ENCODE measurements around the gene FPGS.

The FPGS gene

DNA sequence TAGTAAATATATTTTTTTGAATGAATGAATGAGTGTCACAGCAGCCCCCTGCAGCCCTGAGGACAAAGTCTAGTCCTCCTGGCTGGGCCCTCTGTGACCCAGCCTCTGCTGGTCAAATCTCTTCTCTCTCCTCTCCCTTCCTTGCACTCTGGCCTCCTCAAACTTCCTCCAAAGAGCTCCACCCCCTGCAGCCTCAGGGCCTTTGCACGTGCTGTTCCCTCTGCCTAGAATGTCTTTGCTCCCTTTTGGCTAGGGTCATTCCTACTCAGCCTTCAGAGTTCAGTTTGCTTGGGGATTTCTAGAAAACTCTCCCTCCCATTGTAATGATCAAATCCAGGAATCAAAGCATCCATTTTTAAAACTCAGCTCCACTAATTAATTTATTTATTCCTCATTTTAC, 37.3 kb upstream of the FPGS start:
- CTCF ChIA-PET = interaction anchor here (0.7 to 3.4 kb wide), 5 partner anchors 18 to 180 kb away, joined by 3 to 15 read pairs (median 3); partner anchors contain the start of gene TOR2A
- DNase-seq = no peak
- no peaks in the 10 kb centered on the region for H3K27me3 Mint-ChIP-seq
- no peak overlapping the region for H3K4me3 Mint-ChIP-seq
- peaks cover 71% of the 10 kb centered on the region for H3K4me1 Mint-ChIP-seq
- no peak overlapping the region for H3K27ac Mint-ChIP-seq
- H3K36me3 Mint-ChIP-seq = peaks cover 71% of the 10 kb centered on the region
- H3K9me3 Mint-ChIP-seq = no peaks in the 10 kb centered on the region

GRCh38 chr9:127767410-127767809, 35.3 kb upstream of the FPGS start:
- DNase-seq = peak; percentile 44
- CTCF ChIA-PET = interaction anchor here (1.4 to 4.6 kb wide), 5 partner anchors 12 to 154 kb away, joined by 7 to 20 read pairs (median 9); partner anchors contain the start of genes SH2D3C and TOR2A
- Mint-ChIP-seq H3K27me3 (no peaks in the 10 kb centered on the region), H3K27ac (peak overlapping the region; percentile 88), H3K4me3 (peak overlapping the region; percentile 51), H3K36me3 (peaks cover 78% of the 10 kb centered on the region), H3K4me1 (peaks cover 90% of the 10 kb centered on the region), H3K9me3 (no peaks in the 10 kb centered on the region)

- Mint-ChIP-seq H3K9me3 (no peaks in the 10 kb centered on the region), H3K36me3 (peaks cover 76% of the 10 kb centered on the region), H3K4me1 (peaks cover 90% of the 10 kb centered on the region), H3K27me3 (no peaks in the 10 kb centered on the region), H3K27ac (peak overlapping the region; percentile 88), H3K4me3 (no peak overlapping the region)
- CTCF ChIA-PET = interaction anchor here (1.4 to 4.6 kb wide), 4 partner anchors 11 to 102 kb away, joined by 7 to 20 read pairs (median 12); partner anchors contain the start of genes SH2D3C and TOR2A
- DNase-seq = no peak
Observed at GRCh38 chr9:127767909-127768331, 34.8 kb upstream of the FPGS start.

DNA sequence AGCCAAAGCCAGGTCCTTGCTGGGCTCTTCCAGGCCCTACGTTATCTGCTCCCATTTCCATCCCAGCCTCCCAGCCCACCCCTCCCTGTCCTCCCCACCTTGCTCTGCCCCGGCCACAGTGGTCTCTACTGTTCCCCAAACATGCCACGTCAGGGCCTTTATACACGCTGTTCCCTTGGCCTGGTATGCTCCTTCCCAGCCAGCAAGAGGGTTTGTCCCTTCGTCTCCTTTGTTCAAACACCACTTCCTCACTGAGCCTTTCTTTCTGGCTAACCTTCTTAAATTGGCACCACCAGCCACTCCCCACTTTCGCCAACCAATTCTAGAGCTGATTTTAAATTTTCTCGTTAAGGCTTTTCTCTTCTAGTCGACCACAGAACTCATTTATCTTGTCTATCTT, 34.0 kb upstream of the FPGS start:
- CTCF ChIA-PET = interaction anchor here (0.8 to 4.6 kb wide), 5 partner anchors 16 to 155 kb away, joined by 3 to 20 read pairs (median 4); partner anchors contain the start of gene TOR2A
- no peaks in the 10 kb centered on the region for H3K27me3 Mint-ChIP-seq
- H3K4me1 Mint-ChIP-seq = peaks cover 87% of the 10 kb centered on the region
- H3K27ac Mint-ChIP-seq = peak overlapping the region; percentile 88
- H3K36me3 Mint-ChIP-seq = peaks cover 76% of the 10 kb centered on the region
- H3K4me3 Mint-ChIP-seq = peak overlapping the region; percentile 7
- no peaks in the 10 kb centered on the region for H3K9me3 Mint-ChIP-seq
- DNase-seq = no peak

- CTCF ChIA-PET = interaction anchor here (0.8 to 4.6 kb wide), 6 partner anchors 15 to 154 kb away, joined by 3 to 20 read pairs (median 4); partner anchors contain the start of gene TOR2A
- H3K36me3 Mint-ChIP-seq = peaks cover 76% of the 10 kb centered on the region
- DNase-seq = no peak
- H3K27ac Mint-ChIP-seq = peak overlapping the region; percentile 88
- no peaks in the 10 kb centered on the region for H3K27me3 Mint-ChIP-seq
- peaks cover 86% of the 10 kb centered on the region for H3K4me1 Mint-ChIP-seq
- peak overlapping the region; percentile 7 for H3K4me3 Mint-ChIP-seq
- H3K9me3 Mint-ChIP-seq = no peaks in the 10 kb centered on the region
Observed at GRCh38 chr9:127769101-127769500, 33.6 kb upstream of the FPGS start.

- H3K4me1 Mint-ChIP-seq = peaks cover 86% of the 10 kb centered on the region
- H3K27me3 Mint-ChIP-seq = no peaks in the 10 kb centered on the region
- no peak for DNase-seq
- peak overlapping the region; percentile 80 for H3K4me3 Mint-ChIP-seq
- peak overlapping the region; percentile 93 for H3K27ac Mint-ChIP-seq
- H3K36me3 Mint-ChIP-seq = peaks cover 74% of the 10 kb centered on the region
- CTCF ChIA-PET = interaction anchor here (0.7 to 4.6 kb wide), 6 partner anchors 9 to 151 kb away, joined by 3 to 20 read pairs (median 7); partner anchors contain the start of gene TOR2A
- no peaks in the 10 kb centered on the region for H3K9me3 Mint-ChIP-seq
Observed at GRCh38 chr9:127769929-127770582, 32.6 kb upstream of the FPGS start.

DNA sequence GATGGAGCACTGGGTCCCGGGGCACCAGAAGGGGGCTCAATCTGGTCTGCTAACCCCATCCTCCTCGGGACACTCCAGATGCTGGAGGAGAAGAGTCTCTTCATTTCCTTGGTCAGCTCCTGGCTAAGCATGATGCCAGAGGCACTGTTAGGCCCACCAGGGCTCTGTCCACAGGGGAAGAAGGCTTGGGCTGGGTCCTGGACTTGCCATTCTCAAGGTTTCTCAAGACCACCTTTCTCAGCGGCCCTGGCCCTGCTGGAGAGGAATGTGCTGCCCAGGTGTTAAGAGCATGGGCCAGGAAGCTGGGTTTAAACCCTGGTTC, 32.1 kb upstream of the FPGS start:
- CTCF ChIA-PET = interaction anchor here (0.8 to 4.6 kb wide), 7 partner anchors 9 to 151 kb away, joined by 3 to 20 read pairs (median 11); partner anchors contain the start of genes CDK9 and TOR2A
- no peak for DNase-seq
- H3K27ac Mint-ChIP-seq = peak overlapping the region; percentile 93
- no peaks in the 10 kb centered on the region for H3K27me3 Mint-ChIP-seq
- peaks cover 85% of the 10 kb centered on the region for H3K4me1 Mint-ChIP-seq
- H3K9me3 Mint-ChIP-seq = no peaks in the 10 kb centered on the region
- H3K4me3 Mint-ChIP-seq = peak overlapping the region; percentile 80
- H3K36me3 Mint-ChIP-seq = peaks cover 70% of the 10 kb centered on the region

GRCh38 chr9:127770905-127771569, 31.6 kb upstream of the FPGS start:
- peak; percentile 99 for DNase-seq
- peak overlapping the region; percentile 80 for H3K4me3 Mint-ChIP-seq
- CTCF ChIA-PET = interaction anchor here (0.8 to 4.6 kb wide), 7 partner anchors 8 to 150 kb away, joined by 3 to 20 read pairs (median 11); partner anchors contain the start of genes CDK9 and TOR2A
- H3K27me3 Mint-ChIP-seq = no peaks in the 10 kb centered on the region
- H3K4me1 Mint-ChIP-seq = peaks cover 85% of the 10 kb centered on the region
- peaks cover 67% of the 10 kb centered on the region for H3K36me3 Mint-ChIP-seq
- peak overlapping the region; percentile 93 for H3K27ac Mint-ChIP-seq
- no peaks in the 10 kb centered on the region for H3K9me3 Mint-ChIP-seq

GRCh38 chr9:127771570-127772189, 31.0 kb upstream of the FPGS start:
- no peaks in the 10 kb centered on the region for H3K27me3 Mint-ChIP-seq
- no peak for DNase-seq
- peaks cover 85% of the 10 kb centered on the region for H3K4me1 Mint-ChIP-seq
- CTCF ChIA-PET = interaction anchor here (1.2 to 2.5 kb wide), 4 partner anchors 13 to 150 kb away, joined by 3 to 17 read pairs (median 13); partner anchors contain the start of gene CDK9
- peak overlapping the region; percentile 80 for H3K4me3 Mint-ChIP-seq
- H3K9me3 Mint-ChIP-seq = no peaks in the 10 kb centered on the region
- peak overlapping the region; percentile 93 for H3K27ac Mint-ChIP-seq
- peaks cover 65% of the 10 kb centered on the region for H3K36me3 Mint-ChIP-seq

GRCh38 chr9:127772603-127773002, 30.1 kb upstream of the FPGS start:
- H3K27me3 Mint-ChIP-seq = no peaks in the 10 kb centered on the region
- no peak overlapping the region for H3K27ac Mint-ChIP-seq
- no peak for DNase-seq
- CTCF ChIA-PET = interaction anchor here (1.4 to 2.4 kb wide), 3 partner anchors 12 to 149 kb away, joined by 3 to 17 read pairs (median 11); partner anchors contain the start of gene CDK9
- peaks cover 64% of the 10 kb centered on the region for H3K36me3 Mint-ChIP-seq
- peaks cover 76% of the 10 kb centered on the region for H3K4me1 Mint-ChIP-seq
- H3K4me3 Mint-ChIP-seq = no peak overlapping the region
- no peaks in the 10 kb centered on the region for H3K9me3 Mint-ChIP-seq

- H3K4me1 Mint-ChIP-seq = peaks cover 71% of the 10 kb centered on the region
- H3K27ac Mint-ChIP-seq = no peak overlapping the region
- no peak for DNase-seq
- H3K4me3 Mint-ChIP-seq = no peak overlapping the region
- no peaks in the 10 kb centered on the region for H3K27me3 Mint-ChIP-seq
- no peaks in the 10 kb centered on the region for H3K9me3 Mint-ChIP-seq
- peaks cover 66% of the 10 kb centered on the region for H3K36me3 Mint-ChIP-seq
- CTCF ChIA-PET = interaction anchor here (1.4 to 1.9 kb wide), 2 partner anchors 9 to 11 kb away, joined by 3 to 4 read pairs; no protein-coding TSS in a partner anchor
Observed at GRCh38 chr9:127773272-127773671, 29.4 kb upstream of the FPGS start.

GRCh38 chr9:127773981-127774380, 28.7 kb upstream of the FPGS start:
- Mint-ChIP-seq H3K27ac (no peak overlapping the region), H3K4me1 (peaks cover 68% of the 10 kb centered on the region), H3K36me3 (peaks cover 62% of the 10 kb centered on the region), H3K27me3 (no peaks in the 10 kb centered on the region), H3K9me3 (no peaks in the 10 kb centered on the region), H3K4me3 (no peak overlapping the region)
- CTCF ChIA-PET = interaction anchor here (1.4 to 1.9 kb wide), 2 partner anchors 10 kb away, joined by 3 to 4 read pairs; no protein-coding TSS in a partner anchor
- no peak for DNase-seq

DNA sequence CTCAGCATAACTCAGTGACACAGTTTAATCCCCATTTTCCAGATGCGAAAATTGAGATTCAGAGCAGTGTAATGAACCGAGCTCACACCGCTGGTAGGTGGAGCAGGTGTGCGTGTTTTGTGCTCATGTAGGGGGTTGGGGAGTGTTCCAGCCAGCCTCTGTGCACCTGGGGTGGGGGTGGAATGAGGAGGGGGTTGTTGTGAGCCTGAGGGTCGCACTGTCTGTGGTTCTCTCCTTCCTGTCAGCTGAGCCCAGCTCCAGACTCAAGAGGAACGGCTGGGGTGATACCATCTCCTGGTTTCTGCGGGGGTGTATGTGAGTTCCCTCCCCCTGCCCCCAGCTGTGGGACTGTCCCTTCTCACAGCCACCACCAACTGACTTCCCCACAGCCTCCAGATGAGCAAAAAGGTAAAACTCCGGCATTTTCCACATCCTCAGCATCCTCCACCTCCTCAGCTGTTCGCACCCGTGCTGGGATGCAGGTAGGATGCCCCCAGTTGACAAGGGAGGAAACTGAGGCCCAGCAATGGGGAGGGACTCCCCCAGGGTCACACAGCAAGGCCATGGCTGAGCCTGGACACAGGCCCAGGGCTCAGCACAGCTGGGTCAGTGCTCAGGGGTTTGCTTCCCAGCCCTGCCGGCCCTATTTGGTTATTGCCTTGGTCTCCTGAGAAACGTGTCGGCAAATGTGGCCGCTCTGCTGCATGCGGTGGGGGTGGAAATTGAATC, 26.3 kb upstream of the FPGS start:
- CTCF ChIA-PET = interaction anchor here (0.7 to 1.3 kb wide), 4 partner anchors 9 to 130 kb away, joined by 3 to 4 read pairs (median 3); partner anchors contain the start of genes CDK9 and TOR2A
- H3K27ac Mint-ChIP-seq = peak overlapping the region; percentile 83

More for the DNA sequence above, 26.3 kb upstream of the FPGS start:
- Mint-ChIP-seq H3K27me3 (no peaks in the 10 kb centered on the region), H3K4me1 (peaks cover 66% of the 10 kb centered on the region), H3K36me3 (peaks cover 43% of the 10 kb centered on the region), H3K4me3 (peak overlapping the region; percentile 89), H3K9me3 (no peaks in the 10 kb centered on the region)
- peak; percentile 88 for DNase-seq
